ENCODE results near the gene NF2.

The NF2 gene

GRCh38 chr22:29702931-29703501, 99.6 kb downstream of the NF2 start:
- DNase-seq (ENCODE audit: low spot score), result no peak

- DNase-seq (ENCODE audit: low spot score), result no peak
These were observed 100.2 kb downstream of the NF2 start for GRCh38 chr22:29703569-29704195.

GRCh38 chr22:29704528-29705285, 101.3 kb downstream of the NF2 start:
- DNase-seq (ENCODE audit: low spot score), result peak; percentile 73

GRCh38 chr22:29705651-29706050, 102.2 kb downstream of the NF2 start:
- no peak for DNase-seq (ENCODE audit: low spot score)

- DNase-seq (ENCODE audit: low spot score), result no peak
These were observed 103.1 kb downstream of the NF2 start for GRCh38 chr22:29706486-29706885.

- no peak for DNase-seq (ENCODE audit: low spot score)
These were observed 103.6 kb downstream of the NF2 start for GRCh38 chr22:29707010-29707409.

- DNase-seq (ENCODE audit: low spot score), result no peak
These were observed 104.0 kb downstream of the NF2 start for GRCh38 chr22:29707471-29707870.

GRCh38 chr22:29710193-29710592, 106.8 kb downstream of the NF2 start:
- no peak for DNase-seq (ENCODE audit: low spot score)

- DNase-seq (ENCODE audit: low spot score), result peak; percentile 50
These were observed 107.6 kb downstream of the NF2 start for GRCh38 chr22:29710922-29711593.

- DNase-seq (ENCODE audit: low spot score), result no peak
These were observed 108.7 kb downstream of the NF2 start for GRCh38 chr22:29712119-29712518.

- no peak for DNase-seq (ENCODE audit: low spot score)
These were observed 109.8 kb downstream of the NF2 start for GRCh38 chr22:29713156-29713727.

- no peak for DNase-seq (ENCODE audit: low spot score)
These were observed 111.8 kb downstream of the NF2 start for GRCh38 chr22:29715240-29715639.

GRCh38 chr22:29715705-29716104, 112.3 kb downstream of the NF2 start:
- no peak for DNase-seq (ENCODE audit: low spot score)

- DNase-seq (ENCODE audit: low spot score), result peak; percentile 81
These were observed 113.5 kb downstream of the NF2 start for GRCh38 chr22:29716814-29717545.

- no peak for DNase-seq (ENCODE audit: low spot score)
These were observed 114.4 kb downstream of the NF2 start for GRCh38 chr22:29717789-29718188.

- no peak for DNase-seq (ENCODE audit: low spot score)
These were observed 115.8 kb downstream of the NF2 start for GRCh38 chr22:29718949-29719898.

- DNase-seq (ENCODE audit: low spot score), result no peak
These were observed 116.6 kb downstream of the NF2 start, which contains the start of gene CABP7 for GRCh38 chr22:29719899-29720645. Gene CABP7, plus strand, starts transcription at chr22:29720003. Its CDS starts 422 bp downstream, at chr22:29720425.

- DNase-seq (ENCODE audit: low spot score), result no peak
These were observed 117.4 kb downstream of the NF2 start for GRCh38 chr22:29720811-29721323.

- no peak for DNase-seq (ENCODE audit: low spot score)
These were observed 118.7 kb downstream of the NF2 start for GRCh38 chr22:29722151-29722550.

- DNase-seq (ENCODE audit: low spot score), result no peak
These were observed 119.2 kb downstream of the NF2 start for GRCh38 chr22:29722587-29722986.
